Mucosa of rectum (tissue), 2 donors: ENCODE measurements around the gene DYNC2I2.

Source experiments
- H3K27ac ChIP-seq, 2 donors: one replicate each; pipeline ENCODE4 v1.7.0; 2013; ENCODE audit warnings: inconsistent platforms in 2 of 2, low read depth in 2 of 2, low read length in 2 of 2
- H3K27me3 ChIP-seq, 2 donors: one replicate each; pipeline ENCODE4 v1.7.0; 2013; ENCODE audit warnings: low read length in 2 of 2; ENCODE audit not compliant: control insufficient read depth in 2 of 2, insufficient read depth in 2 of 2
- H3K36me3 ChIP-seq, 2 donors: one replicate each; pipeline ENCODE4 v1.7.0; 2013; ENCODE audit warnings: low read length in 2 of 2; ENCODE audit not compliant: control insufficient read depth in 2 of 2, insufficient read depth in 2 of 2
- H3K4me1 ChIP-seq, 2 donors: one replicate each; pipeline ENCODE4 v1.7.0; 2013; ENCODE audit warnings: low read length in 2 of 2, mild to moderate bottlenecking in 1 of 2; ENCODE audit not compliant: control insufficient read depth in 2 of 2, insufficient read depth in 2 of 2
- H3K4me3 ChIP-seq, 2 donors: one replicate each; pipeline ENCODE4 v1.7.0; 2013; ENCODE audit warnings: low read length in 2 of 2
- H3K9ac ChIP-seq, 2 donors: one replicate each; pipeline ENCODE4 v1.7.0; 2013; ENCODE audit warnings: low read length in 2 of 2, low read depth in 1 of 2, mild to moderate bottlenecking in 1 of 2
- H3K9me3 ChIP-seq, 2 donors: one replicate each; pipeline ENCODE4 v1.7.0; 2013; ENCODE audit warnings: low read length in 2 of 2; ENCODE audit not compliant: control insufficient read depth in 2 of 2
- donor health status: healthy.
- donor health status: Normal muscosa, but diverticular disease.

Gene DYNC2I2

GRCh38 chr9:128629136-128629535, 27.5 kb downstream of the DYNC2I2 start:
- H3K4me3 ChIP-seq: no peak overlapping the region
- peaks cover 5 to 9% of the 10 kb centered on the region in 2 donors for H3K4me1 ChIP-seq
- no peaks in the 10 kb centered on the region for H3K27me3 ChIP-seq
- peaks cover 88 to 91% of the 10 kb centered on the region in 2 donors for H3K36me3 ChIP-seq
- no peak overlapping the region for H3K9ac ChIP-seq
- H3K9me3 ChIP-seq: no peaks in the 10 kb centered on the region
- H3K27ac ChIP-seq: no peak overlapping the region

DNA sequence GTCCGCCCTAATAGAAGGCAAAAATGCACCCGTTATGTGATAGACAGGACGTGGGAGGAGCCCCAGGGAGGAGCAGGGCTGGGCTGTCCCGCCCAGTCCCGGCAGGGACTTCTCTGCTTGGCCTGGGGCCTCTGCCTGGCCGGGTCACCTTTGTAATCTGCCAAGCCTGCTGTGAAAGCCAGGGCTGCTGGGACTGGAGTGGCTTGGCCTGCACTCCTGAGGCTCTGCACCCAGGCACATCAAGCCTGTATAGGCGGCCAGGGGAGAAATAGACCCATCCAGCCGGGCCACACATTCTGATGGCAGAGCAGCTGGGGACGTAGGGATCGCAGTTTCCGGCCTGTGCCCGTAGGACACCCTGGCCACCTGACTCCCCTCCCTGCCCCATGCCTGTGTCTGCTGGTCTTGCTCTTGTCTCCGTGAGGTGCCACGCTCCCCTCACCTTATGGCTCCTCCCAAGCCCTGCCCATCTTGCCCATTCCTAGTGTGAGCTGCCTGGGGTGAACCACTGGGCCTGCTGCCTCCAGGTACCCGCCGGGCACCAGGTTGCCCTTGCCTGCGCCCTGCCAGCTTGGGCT, 28.1 kb downstream of the DYNC2I2 start:
- no peak overlapping the region for H3K9ac ChIP-seq
- no peaks in the 10 kb centered on the region for H3K27me3 ChIP-seq
- no peak overlapping the region for H3K27ac ChIP-seq
- H3K4me1 ChIP-seq: peaks cover 5 to 9% of the 10 kb centered on the region in 2 donors
- H3K36me3 ChIP-seq: peaks cover 85 to 87% of the 10 kb centered on the region in 2 donors
- no peak overlapping the region for H3K4me3 ChIP-seq
- no peaks in the 10 kb centered on the region for H3K9me3 ChIP-seq

GRCh38 chr9:128627906-128628305, 28.7 kb downstream of the DYNC2I2 start:
- Histone ChIP-seq H3K27ac (no peak overlapping the region), H3K36me3 (peaks cover 80 to 81% of the 10 kb centered on the region in 2 donors)

GRCh38 chr9:128627127-128627715, 29.4 kb downstream of the DYNC2I2 start:
- Histone ChIP-seq H3K27ac (no peak overlapping the region), H3K36me3 (peaks cover 73 to 76% of the 10 kb centered on the region in 2 donors)

More at GRCh38 chr9:128627906-128628305, 28.7 kb downstream of the DYNC2I2 start:
- Histone ChIP-seq H3K9ac (no peak overlapping the region), H3K9me3 (no peaks in the 10 kb centered on the region), H3K27me3 (no peaks in the 10 kb centered on the region), H3K4me1 (peaks cover 5 to 9% of the 10 kb centered on the region in 2 donors), H3K4me3 (no peak overlapping the region)

DNA sequence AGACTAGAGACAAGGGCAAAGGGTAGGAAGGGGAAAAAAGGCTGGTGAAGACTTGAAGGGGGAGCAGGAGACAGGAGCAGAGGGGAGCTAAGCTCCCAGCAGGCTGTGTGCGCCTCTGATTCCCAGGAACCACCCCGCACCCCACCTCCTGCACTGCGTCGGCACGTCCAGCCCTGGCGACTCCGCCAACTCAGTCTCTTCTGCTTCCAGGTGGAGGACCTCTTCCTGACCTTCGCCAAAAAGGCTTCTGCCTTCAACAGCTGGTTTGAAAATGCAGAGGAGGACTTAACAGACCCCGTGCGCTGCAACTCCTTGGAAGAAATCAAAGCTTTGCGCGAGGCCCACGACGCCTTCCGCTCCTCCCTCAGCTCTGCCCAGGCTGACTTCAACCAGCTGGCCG, 30.5 kb downstream of the DYNC2I2 start:
- peaks cover 5 to 9% of the 10 kb centered on the region in 2 donors for H3K4me1 ChIP-seq
- H3K9ac ChIP-seq: no peak overlapping the region
- no peaks in the 10 kb centered on the region for H3K9me3 ChIP-seq
- H3K27ac ChIP-seq: no peak overlapping the region
- H3K36me3 ChIP-seq: peaks cover 70 to 80% of the 10 kb centered on the region in 2 donors
- no peaks in the 10 kb centered on the region for H3K27me3 ChIP-seq
- H3K4me3 ChIP-seq: no peak overlapping the region

More at GRCh38 chr9:128627127-128627715, 29.4 kb downstream of the DYNC2I2 start:
- no peaks in the 10 kb centered on the region for H3K9me3 ChIP-seq
- H3K27me3 ChIP-seq: no peaks in the 10 kb centered on the region
- no peak overlapping the region for H3K4me3 ChIP-seq
- peaks cover 5 to 9% of the 10 kb centered on the region in 2 donors for H3K4me1 ChIP-seq
- no peak overlapping the region for H3K9ac ChIP-seq

DNA sequence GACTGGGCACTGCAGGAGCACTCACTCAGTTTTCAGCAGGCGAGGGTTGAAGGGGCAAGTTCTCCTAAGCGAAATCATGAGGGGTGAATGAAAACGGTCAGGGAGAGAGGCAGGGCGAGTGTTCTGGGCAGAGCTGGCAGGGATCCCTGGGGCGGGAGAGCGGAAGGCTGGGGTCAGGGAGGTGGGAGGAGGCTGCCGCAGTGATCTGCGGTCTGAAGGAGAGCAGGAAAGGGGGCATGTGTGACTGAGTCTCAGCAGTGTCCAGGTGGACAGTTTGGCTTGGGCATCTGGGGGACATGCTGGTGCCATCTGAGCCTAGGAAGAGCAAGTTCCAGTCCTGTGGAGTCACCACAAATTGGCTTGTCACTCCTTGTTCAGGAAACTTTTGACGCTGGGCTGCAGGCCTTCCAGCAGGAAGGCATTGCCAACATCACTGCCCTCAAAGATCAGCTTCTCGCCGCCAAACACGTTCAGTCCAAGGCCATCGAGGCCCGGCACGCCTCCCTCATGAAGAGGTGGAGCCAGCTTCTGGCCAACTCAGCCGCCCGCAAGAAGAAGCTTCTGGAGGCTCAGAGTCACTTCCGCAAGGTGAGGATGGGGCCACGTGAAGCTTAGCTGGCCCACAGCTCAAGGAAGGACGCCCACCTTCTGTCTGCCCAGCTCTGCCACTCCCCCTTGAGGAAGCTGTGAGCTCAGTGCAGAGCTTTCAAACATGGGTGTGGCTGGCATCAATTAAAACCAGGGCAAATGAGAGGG, 31.1 kb downstream of the DYNC2I2 start:
- H3K27ac ChIP-seq: no peak overlapping the region
- peaks cover 5 to 9% of the 10 kb centered on the region in 2 donors for H3K4me1 ChIP-seq
- H3K9ac ChIP-seq: no peak overlapping the region
- H3K36me3 ChIP-seq: peaks cover 76 to 85% of the 10 kb centered on the region in 2 donors
- H3K9me3 ChIP-seq: no peaks in the 10 kb centered on the region
- no peaks in the 10 kb centered on the region for H3K27me3 ChIP-seq
- H3K4me3 ChIP-seq: no peak overlapping the region

DNA sequence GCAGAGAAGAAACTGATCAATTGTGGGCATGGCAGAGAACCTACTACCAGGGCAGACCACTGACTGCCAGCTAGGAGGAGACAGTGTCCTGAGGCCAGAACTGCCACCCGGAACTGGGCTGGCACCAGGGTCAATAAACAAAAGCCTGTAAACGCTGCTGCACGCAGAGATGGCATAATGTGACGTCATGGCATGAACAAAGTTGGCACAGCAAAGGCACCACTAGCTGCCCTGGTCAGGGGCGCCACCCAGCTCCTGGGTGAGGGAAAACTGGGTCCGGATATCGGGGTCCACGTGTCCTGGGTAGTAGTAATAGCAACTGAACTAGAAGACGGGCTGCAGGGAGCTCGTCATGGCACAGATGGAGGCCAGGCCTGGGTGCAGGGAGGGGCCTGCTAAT, 32.1 kb downstream of the DYNC2I2 start:
- Histone ChIP-seq H3K9me3 (no peaks in the 10 kb centered on the region), H3K27ac (no peak overlapping the region), H3K4me3 (no peak overlapping the region), H3K9ac (no peak overlapping the region), H3K36me3 (peaks cover 78 to 85% of the 10 kb centered on the region in 2 donors), H3K27me3 (no peaks in the 10 kb centered on the region), H3K4me1 (peaks cover 5 to 9% of the 10 kb centered on the region in 2 donors)

DNA sequence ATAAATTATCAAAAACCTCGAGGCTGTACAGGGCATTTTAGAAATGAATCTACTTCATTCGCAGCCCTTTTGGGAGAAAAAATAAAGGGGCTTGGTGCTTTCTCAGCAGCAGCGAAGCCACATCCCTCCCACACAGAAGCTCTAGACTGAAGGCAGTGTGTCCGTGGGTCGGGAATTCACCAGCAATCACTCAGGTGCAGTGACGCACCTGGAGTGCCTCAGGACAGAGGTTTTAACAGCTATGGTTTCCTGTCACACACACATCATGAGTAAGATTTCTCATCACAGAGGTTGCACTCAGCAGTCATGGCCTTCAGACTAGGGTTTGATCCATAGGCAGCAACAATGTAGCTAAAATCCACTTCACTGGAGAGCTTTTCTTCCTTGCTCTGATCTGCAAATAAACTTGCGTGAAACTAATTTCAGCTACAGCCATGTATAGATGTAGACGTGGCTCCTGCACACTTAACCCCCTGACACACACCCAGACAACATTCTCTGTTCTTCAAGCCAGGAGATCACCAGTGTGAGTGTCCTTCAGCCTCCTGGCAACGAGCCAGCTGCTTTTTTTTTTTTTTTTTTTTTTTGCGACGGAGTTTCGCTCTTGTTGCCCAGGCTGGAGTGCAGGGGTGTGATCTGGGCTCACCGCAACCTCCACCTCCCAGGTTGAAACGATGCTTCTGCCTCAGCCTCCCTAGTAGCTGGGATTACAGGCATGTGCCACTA, 34.8 kb downstream of the DYNC2I2 start:
- H3K9ac ChIP-seq: no peak overlapping the region
- no peaks in the 10 kb centered on the region for H3K27me3 ChIP-seq
- H3K27ac ChIP-seq: no peak overlapping the region
- H3K4me1 ChIP-seq: peaks cover 5 to 9% of the 10 kb centered on the region in 2 donors
- no peaks in the 10 kb centered on the region for H3K9me3 ChIP-seq
- H3K36me3 ChIP-seq: peaks cover 74 to 84% of the 10 kb centered on the region in 2 donors
- no peak overlapping the region for H3K4me3 ChIP-seq

- no peaks in the 10 kb centered on the region for H3K9me3 ChIP-seq
- H3K27me3 ChIP-seq: no peaks in the 10 kb centered on the region
- no peak overlapping the region for H3K27ac ChIP-seq
- no peaks in the 10 kb centered on the region for H3K4me1 ChIP-seq
- no peak overlapping the region for H3K9ac ChIP-seq
- no peak overlapping the region for H3K4me3 ChIP-seq
- peaks cover 66 to 82% of the 10 kb centered on the region in 2 donors for H3K36me3 ChIP-seq
Measured at GRCh38 chr9:128619779-128620178, 36.9 kb downstream of the DYNC2I2 start.
